Measurements from ENCODE around the gene PRKAG2.

GRCh38 chr7:151852486-151853396, 24.2 kb downstream of the PRKAG2 start:
- TF ChIP-seq, protein P1, sequence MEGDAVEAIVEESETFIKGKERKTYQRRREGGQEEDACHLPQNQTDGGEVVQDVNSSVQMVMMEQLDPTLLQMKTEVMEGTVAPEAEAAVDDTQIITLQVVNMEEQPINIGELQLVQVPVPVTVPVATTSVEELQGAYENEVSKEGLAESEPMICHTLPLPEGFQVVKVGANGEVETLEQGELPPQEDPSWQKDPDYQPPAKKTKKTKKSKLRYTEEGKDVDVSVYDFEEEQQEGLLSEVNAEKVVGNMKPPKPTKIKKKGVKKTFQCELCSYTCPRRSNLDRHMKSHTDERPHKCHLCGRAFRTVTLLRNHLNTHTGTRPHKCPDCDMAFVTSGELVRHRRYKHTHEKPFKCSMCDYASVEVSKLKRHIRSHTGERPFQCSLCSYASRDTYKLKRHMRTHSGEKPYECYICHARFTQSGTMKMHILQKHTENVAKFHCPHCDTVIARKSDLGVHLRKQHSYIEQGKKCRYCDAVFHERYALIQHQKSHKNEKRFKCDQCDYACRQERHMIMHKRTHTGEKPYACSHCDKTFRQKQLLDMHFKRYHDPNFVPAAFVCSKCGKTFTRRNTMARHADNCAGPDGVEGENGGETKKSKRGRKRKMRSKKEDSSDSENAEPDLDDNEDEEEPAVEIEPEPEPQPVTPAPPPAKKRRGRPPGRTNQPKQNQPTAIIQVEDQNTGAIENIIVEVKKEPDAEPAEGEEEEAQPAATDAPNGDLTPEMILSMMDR (IDR thresholded peaks at IDR 0.05): no peak
- TF ChIP-seq POLR2A (IDR thresholded peaks at IDR 0.05): no peak
